KMS-11 (cell line): ENCODE data around the gene SLC12A9.
"Not testable (repeated sequence)": the region's sequence is repeated elsewhere in the genome, so short reads cannot be mapped to it uniquely, and the experiment has no call there.

Source experiments
- H2AFZ ChIP-seq: fragments of 200-600 bp; sonication (generic); 2 replicates; pipeline ENCODE4 v1.6.1; 2016; ENCODE audit warnings: antibody characterized with exemption, mixed run types, low read depth
- H3K27ac ChIP-seq: fragments of 200-600 bp; sonication (generic); 2 replicates; pipeline ENCODE4 v1.6.1; 2016; ENCODE audit warnings: mild to moderate bottlenecking, mixed run types
- H3K27me3 ChIP-seq: fragments of 200-600 bp; sonication (generic); 2 replicates; pipeline ENCODE4 v1.6.1; 2017; ENCODE audit warnings: mild to moderate bottlenecking, low read depth, mixed run types, moderate library complexity; ENCODE audit not compliant: insufficient read depth
- H3K36me3 ChIP-seq: fragments of 200-600 bp; sonication (generic); 2 replicates; pipeline ENCODE4 v1.6.1; 2017; ENCODE audit warnings: mild to moderate bottlenecking, mixed run types; ENCODE audit not compliant: insufficient read depth
- H3K4me1 ChIP-seq: fragments of 200-600 bp; sonication (generic); 2 replicates; pipeline ENCODE4 v1.6.1; 2016; ENCODE audit warnings: mild to moderate bottlenecking, low read depth, mixed run types; ENCODE audit not compliant: poor library complexity, severe bottlenecking
- H3K4me2 ChIP-seq: fragments of 200-600 bp; sonication (generic); 2 replicates; pipeline ENCODE4 v1.7.0; 2016; ENCODE audit warnings: mild to moderate bottlenecking, mixed run types
- H3K4me3 ChIP-seq: fragments of 200-600 bp; sonication (generic); IDR thresholded peaks from 2 replicates; pipeline ENCODE4 v1.6.1; 2017; ENCODE audit warnings: low read depth, low read length, mixed read lengths; ENCODE audit not compliant: insufficient read depth
- H3K79me2 ChIP-seq: fragments of 200-600 bp; sonication (generic); 2 replicates; pipeline ENCODE4 v1.6.1; 2016; ENCODE audit warnings: low read depth, mixed run types; ENCODE audit not compliant: insufficient read depth
- H3K9ac ChIP-seq: fragments of 200-600 bp; sonication (generic); 2 replicates; pipeline ENCODE4 v1.6.1; 2016; ENCODE audit warnings: mild to moderate bottlenecking, mixed run types
- H4K20me1 ChIP-seq: fragments of 200-600 bp; sonication (generic); 2 replicates; pipeline ENCODE4 v1.6.1; 2016; ENCODE audit warnings: mild to moderate bottlenecking, mixed run types; ENCODE audit not compliant: insufficient read depth
- TF ChIP-seq, protein P1 (sequence below): fragments of 200-600 bp; sonication (generic); conservative IDR thresholded peaks from 2 replicates; pipeline ENCODE4 v1.6.1; 2017; ENCODE audit warnings: low read depth, mild to moderate bottlenecking, antibody characterized with exemption, low read length, moderate library complexity, mixed read lengths

The SLC12A9 gene

GRCh38 chr7:100840470-100841100 is 11.9 kb upstream of the SLC12A9 start:
- Histone ChIP-seq H3K79me2 (no peaks in the 10 kb centered on the region), H4K20me1 (no peaks in the 10 kb centered on the region), H3K4me3 (no peak overlapping the region), H3K4me1 (no peaks in the 10 kb centered on the region), H3K4me2 (no peak overlapping the region), H3K27me3 (no peaks in the 10 kb centered on the region), H2AFZ (no peak overlapping the region), H3K27ac (no peak overlapping the region), H3K36me3 (no peaks in the 10 kb centered on the region), H3K9ac (no peak overlapping the region)
- TF ChIP-seq, protein P1, sequence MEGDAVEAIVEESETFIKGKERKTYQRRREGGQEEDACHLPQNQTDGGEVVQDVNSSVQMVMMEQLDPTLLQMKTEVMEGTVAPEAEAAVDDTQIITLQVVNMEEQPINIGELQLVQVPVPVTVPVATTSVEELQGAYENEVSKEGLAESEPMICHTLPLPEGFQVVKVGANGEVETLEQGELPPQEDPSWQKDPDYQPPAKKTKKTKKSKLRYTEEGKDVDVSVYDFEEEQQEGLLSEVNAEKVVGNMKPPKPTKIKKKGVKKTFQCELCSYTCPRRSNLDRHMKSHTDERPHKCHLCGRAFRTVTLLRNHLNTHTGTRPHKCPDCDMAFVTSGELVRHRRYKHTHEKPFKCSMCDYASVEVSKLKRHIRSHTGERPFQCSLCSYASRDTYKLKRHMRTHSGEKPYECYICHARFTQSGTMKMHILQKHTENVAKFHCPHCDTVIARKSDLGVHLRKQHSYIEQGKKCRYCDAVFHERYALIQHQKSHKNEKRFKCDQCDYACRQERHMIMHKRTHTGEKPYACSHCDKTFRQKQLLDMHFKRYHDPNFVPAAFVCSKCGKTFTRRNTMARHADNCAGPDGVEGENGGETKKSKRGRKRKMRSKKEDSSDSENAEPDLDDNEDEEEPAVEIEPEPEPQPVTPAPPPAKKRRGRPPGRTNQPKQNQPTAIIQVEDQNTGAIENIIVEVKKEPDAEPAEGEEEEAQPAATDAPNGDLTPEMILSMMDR: no peak

DNA sequence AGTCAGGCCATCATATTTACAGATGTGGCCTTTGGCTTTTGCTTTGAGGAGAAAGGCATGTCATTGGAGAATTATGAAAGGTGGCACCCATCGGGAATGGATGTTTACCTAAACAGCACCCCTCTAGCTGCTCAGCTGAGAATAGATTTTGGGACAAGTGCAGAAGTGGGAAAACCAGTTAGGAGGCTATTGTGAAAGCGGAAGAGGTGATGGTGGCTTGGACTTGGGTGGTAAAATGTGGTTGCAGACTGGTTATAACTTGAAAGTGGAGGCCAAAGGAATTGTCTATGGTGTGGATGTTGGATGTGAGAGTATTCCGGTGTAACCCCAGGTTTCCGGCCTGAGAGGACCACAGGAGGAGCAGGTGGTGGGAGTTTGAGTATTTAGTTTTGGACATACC is 5.2 kb upstream of the SLC12A9 start:
- no peak overlapping the region for H3K27ac ChIP-seq
- no peak overlapping the region for H3K4me3 ChIP-seq
- TF ChIP-seq, protein P1: no peak
- peaks cover 4% of the 10 kb centered on the region for H3K4me1 ChIP-seq
- no peaks in the 10 kb centered on the region for H3K79me2 ChIP-seq
- no peak overlapping the region for H3K9ac ChIP-seq
- H3K4me2 ChIP-seq: no peak overlapping the region
- H3K27me3 ChIP-seq: no peaks in the 10 kb centered on the region; the same call in 1 of the 2 replicates
- H4K20me1 ChIP-seq: no peaks in the 10 kb centered on the region
- no peak overlapping the region for H2AFZ ChIP-seq
- no peaks in the 10 kb centered on the region for H3K36me3 ChIP-seq

GRCh38 chr7:100854146-100854895 is 1.8 kb downstream of the SLC12A9 start:
- no peaks in the 10 kb centered on the region for H4K20me1 ChIP-seq

GRCh38 chr7:100854899-100855298 is 2.4 kb downstream of the SLC12A9 start:
- not testable (repeated sequence) for H3K4me1 ChIP-seq, H3K4me2 ChIP-seq, H2AFZ ChIP-seq, H3K36me3 ChIP-seq, H3K9ac ChIP-seq, H3K27ac ChIP-seq, H3K79me2 ChIP-seq, H3K27me3 ChIP-seq, H4K20me1 ChIP-seq, H3K4me3 ChIP-seq

More at GRCh38 chr7:100854146-100854895, 1.8 kb downstream of the SLC12A9 start:
- Histone ChIP-seq H2AFZ (no peak overlapping the region), H3K79me2 (peaks cover 5% of the 10 kb centered on the region; the same call in 1 of the 2 replicates), H3K4me3 (no peak overlapping the region), H3K27me3 (no peaks in the 10 kb centered on the region; the same call in 1 of the 2 replicates), H3K9ac (no peak overlapping the region), H3K4me2 (no peak overlapping the region), H3K27ac (no peak overlapping the region), H3K36me3 (no peaks in the 10 kb centered on the region), H3K4me1 (peaks cover 4% of the 10 kb centered on the region)
- TF ChIP-seq, protein P1: no peak

- no peaks in the 10 kb centered on the region for H3K27me3 ChIP-seq
- no peaks in the 10 kb centered on the region for H4K20me1 ChIP-seq
- peaks cover 4% of the 10 kb centered on the region for H3K4me1 ChIP-seq
- H3K4me3 ChIP-seq: no peak overlapping the region
- H3K36me3 ChIP-seq: no peaks in the 10 kb centered on the region
- H3K79me2 ChIP-seq: peaks cover 5% of the 10 kb centered on the region; the same call in 1 of the 2 replicates
- no peak overlapping the region for H3K27ac ChIP-seq
- TF ChIP-seq, protein P1: no peak
- H3K9ac ChIP-seq: no peak overlapping the region
- no peak overlapping the region for H2AFZ ChIP-seq
- H3K4me2 ChIP-seq: no peak overlapping the region
Observed at GRCh38 chr7:100855515-100855914, 3.0 kb downstream of the SLC12A9 start.
